C4-2B (cell line): ENCODE measurements around the gene RGS11.

ENCODE experiments used
- ZFX ChIP-seq: fragments of 450-650 bp; IDR thresholded peaks from 2 replicates; pipeline ENCODE4 v1.6.1; 2017
- TF ChIP-seq, protein P1 (sequence below): fragments of 450-650 bp; conservative IDR thresholded peaks from 2 replicates; pipeline ENCODE4 v1.5.1; 2017; ENCODE audit warnings: mild to moderate bottlenecking

DNA sequence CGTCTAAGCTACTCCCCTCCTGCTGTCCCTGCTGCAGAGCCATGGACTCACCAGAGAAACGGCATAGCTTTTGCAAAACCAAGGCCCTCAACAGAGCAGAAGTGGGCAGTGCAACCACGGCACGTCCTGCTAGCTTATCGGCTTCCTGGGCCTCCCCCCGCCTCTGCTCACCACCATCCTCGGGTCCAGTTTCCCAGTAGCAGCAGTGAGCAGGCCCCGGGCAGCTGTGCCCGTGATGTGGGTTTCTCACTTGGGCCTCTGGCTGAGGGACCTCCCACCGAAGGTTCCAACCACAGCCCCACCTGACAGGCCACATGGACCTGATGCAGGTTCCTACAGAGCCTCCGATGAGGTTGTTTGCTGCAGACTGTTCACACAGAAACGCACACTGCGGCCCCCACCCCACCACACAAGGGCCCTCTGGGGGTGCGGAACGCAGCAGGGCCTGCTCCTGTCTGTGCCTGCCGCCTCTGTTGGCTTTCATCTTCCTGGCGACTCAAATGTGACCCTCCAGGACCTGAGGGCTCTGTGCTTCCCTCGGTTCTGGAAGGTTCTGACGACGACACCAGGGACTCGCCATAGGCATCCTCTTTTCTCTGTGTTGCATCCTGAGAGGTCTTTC lies 32.1 kb upstream of the RGS11 start:
- TF ChIP-seq, protein P1, sequence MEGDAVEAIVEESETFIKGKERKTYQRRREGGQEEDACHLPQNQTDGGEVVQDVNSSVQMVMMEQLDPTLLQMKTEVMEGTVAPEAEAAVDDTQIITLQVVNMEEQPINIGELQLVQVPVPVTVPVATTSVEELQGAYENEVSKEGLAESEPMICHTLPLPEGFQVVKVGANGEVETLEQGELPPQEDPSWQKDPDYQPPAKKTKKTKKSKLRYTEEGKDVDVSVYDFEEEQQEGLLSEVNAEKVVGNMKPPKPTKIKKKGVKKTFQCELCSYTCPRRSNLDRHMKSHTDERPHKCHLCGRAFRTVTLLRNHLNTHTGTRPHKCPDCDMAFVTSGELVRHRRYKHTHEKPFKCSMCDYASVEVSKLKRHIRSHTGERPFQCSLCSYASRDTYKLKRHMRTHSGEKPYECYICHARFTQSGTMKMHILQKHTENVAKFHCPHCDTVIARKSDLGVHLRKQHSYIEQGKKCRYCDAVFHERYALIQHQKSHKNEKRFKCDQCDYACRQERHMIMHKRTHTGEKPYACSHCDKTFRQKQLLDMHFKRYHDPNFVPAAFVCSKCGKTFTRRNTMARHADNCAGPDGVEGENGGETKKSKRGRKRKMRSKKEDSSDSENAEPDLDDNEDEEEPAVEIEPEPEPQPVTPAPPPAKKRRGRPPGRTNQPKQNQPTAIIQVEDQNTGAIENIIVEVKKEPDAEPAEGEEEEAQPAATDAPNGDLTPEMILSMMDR: no peak
- TF ChIP-seq ZFX: no peak
